Right renal pelvis (tissue), 4 donors: ENCODE measurements around the gene C11orf42. TPM values are rescaled to one million over a fixed set of nuclear protein-coding genes. Genes with fewer than 3 reads are reported as not detected.
"Not testable (repeated sequence)": the region's sequence is repeated elsewhere in the genome, so short reads cannot be mapped to it uniquely, and the experiment has no call there.

ENCODE experiments used
- DNase-seq, 4 donors: peaks; one replicate each; pipeline ENCODE4 v3.0.0-alpha.2; 2013; ENCODE audit warnings: low read depth in 4 of 4, low spot score in 3 of 4, missing footprints in 1 of 4
- polyA plus RNA-seq, 4 donors: library from polyadenylated mRNA; unstranded; fragments of 120-200 nt; gene quantifications; one replicate each; pipeline ENCODE4 v1.2.1, GENCODE V29; 2013; ENCODE audit not compliant: insufficient read length in 4 of 4

Gene C11orf42
- polyA plus RNA-seq, 4 donors, result 0.70 to 1.2 (median 0.84) TPM

DNA sequence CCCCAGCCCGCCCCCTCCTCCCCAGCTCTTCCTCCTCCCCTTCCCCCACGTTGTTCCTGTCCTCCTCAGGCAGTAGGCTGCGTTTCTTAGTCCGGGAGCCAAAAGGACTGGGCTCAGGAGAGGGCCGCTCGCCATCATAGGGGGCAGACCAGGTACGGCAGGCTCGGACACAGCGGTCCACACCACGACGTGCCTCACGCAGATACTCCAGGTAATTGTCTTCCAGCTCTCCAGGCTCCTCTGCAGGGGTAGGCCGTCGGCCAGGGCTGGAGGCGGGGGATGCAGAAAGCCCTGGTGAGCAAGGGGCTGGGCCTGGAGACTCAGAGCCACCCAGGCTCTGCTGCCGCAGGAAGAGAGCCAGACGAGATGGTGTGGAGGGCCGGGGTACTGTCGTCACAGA lies 12.4 kb downstream of the C11orf42 start:
- no peak for DNase-seq

DNA sequence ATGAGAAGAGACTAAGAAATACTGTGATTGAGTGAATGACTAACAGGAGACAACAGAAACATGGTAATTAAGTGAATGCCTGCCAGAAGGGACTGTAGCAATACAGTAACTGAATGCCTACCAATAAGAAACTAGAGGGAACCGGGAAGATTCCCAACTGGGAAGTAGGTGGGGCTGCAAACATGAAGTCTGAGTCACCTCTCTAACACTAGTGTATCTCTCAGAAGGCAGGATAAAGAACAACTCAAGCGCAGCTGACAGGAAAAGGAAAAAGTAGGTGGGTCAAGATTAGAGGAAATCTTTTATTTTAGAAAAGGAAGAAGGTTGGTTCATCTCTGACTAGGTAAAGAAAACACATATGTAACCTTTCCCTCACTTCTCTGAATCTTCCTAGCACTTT lies 14.0 kb downstream of the C11orf42 start:
- no peak for DNase-seq

DNA sequence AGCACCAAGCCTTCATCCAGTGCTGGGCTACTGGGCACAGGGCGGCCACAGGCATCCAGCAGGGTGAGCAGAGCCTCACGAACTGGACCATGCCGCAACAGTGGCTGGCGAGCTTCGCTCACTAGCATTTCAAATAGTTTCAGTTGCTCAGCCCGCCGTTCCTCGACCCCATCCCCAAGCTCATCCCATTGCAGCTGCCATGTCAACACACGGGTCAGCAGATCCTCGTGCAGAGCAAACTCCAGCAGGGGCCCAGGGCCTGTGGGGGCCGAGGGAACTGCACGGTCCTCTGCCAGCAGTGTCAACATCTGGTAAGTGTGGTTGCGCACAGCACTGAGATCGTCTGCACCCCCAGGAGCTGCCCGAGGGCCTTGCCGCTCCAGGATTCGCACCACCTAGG lies 18.5 kb downstream of the C11orf42 start:
- no peak for DNase-seq

DNA sequence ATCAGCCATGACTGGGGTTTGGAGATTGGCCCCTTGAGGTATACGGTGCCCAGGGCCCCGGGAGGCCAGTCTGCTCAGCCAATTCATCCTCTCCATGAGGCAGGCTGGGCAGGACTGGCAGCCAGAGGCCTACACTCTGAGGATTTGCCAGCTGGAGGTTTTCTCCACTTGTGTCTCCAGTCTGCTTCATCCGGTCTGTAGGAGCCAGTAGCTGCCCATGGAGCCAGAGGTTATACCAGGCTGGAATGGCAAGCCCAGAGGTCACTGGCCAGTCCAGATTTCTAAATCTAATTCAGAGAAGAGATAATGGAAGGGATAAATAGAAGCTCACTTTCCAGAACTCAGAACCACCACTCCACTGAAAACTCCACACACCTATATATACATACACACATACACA lies 19.1 kb downstream of the C11orf42 start:
- DNase-seq, result no peak

DNA sequence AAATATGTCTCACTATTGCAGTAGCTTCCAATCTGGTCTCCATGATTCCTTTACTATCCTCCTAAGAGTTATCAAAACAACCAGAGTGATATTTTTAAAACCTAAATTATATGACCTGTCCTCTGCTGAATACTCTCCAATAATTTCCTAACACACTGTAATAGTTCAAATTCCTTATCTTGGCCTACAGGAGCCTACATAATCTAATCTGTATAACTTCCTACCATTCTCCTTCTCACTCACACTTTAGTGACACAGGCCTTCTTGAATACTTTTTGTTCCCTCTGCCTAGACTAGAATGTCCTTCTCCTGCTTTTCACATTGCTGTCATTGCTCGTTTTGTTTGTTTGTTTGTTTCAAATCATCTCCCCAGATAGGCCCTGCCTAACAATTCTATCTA lies 19.7 kb downstream of the C11orf42 start:
- no peak for DNase-seq

DNA sequence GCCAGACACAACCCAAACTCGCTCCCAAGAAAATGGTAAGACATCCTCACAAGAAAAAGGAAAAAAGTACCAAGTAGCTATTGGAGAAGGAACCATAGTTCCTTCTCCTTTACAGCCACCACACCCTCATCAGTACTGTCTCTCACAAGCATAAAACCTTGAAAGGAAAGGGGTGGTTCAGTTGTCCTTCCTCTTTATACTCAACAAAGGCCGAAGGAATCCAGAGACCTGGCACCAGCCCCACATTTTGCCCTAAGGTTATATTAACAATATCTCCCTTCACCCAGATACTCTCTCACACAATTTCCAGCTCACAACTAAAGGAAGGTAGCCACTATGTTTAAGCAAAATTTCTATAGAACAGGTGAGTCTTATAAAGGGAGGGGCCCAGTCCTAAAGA lies 20.5 kb downstream of the C11orf42 start:
- DNase-seq, result no peak

DNA sequence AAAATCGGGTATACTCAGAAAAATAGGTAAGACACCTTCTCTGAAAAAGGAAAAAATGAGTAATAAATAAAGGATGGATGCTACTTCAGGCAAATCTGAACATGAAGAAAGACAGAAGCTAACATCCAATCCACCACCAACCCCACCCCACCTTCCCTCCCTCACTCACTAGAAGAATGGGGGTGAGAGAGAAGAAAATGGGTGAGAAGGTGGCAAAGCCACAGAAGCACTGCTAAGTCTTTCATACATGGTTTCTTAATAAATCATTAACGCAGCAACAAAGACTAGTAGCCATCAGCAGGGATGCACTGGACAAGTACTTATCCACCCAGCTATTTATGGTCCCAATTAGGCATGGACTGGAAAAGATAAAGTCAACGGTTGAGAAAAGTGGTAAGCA lies 23.2 kb downstream of the C11orf42 start:
- DNase-seq, result no peak

DNA sequence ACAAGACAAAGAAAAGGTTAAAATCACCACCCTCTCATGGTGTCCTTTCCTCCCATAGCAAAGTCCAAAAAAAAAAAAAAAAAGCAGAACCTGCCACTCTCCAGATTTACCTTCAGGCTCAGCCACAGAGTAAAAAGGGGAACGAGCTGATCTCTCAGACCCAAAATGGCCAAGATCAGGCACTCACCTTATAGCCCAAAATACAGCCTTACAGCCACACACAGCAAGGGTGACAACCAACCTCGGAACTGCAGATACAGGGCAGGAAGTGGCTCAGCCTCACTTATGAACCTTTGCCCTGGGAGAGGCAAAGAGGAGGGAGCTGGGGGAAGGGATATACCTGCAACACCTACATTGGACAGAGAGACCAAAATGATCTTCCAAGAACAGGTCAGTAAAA lies 24.6 kb downstream of the C11orf42 start:
- DNase-seq, result no peak

DNA sequence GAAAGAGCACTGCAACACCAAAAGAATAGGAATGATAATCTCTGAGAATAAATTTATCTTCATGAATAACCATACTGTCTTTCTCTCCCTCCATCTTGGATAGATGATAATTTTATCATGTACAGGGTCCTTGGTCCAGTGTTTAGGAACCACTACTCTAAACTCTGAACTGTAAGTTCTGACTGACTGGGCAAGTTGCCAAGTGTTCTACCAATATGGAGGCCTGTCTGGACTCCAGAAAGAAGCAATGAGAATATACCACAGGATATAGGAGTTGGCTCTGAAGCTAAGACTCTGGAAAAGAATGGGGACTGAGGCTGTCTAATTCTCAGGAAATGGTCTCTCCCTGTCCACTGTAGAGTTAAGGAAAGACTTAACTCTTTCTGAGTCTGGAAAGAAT lies 27.5 kb downstream of the C11orf42 start:
- DNase-seq, result no peak

DNA sequence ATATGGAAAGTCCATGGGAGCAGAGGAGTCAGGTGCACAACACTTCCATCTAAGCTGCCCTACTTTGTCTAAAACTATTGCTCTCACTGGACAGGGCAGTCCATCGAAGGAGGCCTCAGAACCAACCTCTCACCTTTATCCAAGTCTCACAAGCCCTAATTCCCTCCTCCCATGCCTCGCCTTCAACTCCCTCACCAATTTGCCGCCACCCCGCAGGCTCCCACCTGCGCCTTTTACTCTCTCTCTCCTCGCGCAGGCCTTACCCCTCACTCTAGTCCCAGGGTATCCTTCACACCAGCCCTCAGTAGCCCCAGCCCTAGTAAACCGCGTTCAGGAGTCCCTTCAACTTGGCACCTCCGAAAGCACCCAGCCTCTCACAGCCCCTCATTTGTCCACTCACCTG lies 28.6 kb downstream of the C11orf42 start:
- DNase-seq, result no peak

DNA sequence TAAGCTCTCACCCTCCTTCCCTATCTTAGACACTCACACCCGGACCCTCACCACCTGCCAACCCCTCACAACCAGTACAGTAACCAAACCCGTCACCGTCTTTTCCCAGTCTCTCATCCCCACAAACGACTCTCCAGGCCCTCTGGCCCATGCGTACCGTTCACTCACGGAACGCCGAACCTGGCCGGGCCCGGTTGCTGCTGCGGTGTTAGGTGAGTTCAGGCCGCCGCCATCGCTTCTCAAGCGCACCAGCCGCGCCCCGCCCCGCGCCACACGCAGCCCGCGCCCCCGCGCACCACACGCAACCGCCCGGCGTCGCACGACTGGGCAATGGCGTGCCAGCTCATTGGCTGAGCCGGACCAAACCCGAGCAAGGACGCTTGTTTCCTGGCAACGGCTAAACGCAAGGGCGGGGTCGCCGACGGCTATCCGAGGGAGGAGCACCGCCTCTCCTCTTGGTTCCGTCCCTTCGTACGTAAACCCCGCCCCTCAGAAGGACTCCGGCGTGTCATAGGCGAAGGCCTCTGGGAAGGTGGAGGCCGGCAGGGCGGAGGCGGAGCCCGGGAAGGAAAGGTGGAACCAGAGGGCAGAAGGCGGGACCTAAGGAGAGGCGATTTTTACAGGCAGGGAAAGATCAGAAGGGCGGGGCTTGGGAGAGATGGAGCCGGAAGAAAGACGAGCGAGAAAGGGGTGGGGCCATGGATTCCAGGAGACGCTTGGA lies 29.2 kb downstream of the C11orf42 start, which contains the start of gene FHIP1B:
Gene FHIP1B, minus strand, starts transcription at position 250 of the 721 bp plus-strand sequence. CDS start 10,120 bp downstream, outside the sequence.
- DNase-seq, result peak; percentile 96 to 99 (median 98)

DNA sequence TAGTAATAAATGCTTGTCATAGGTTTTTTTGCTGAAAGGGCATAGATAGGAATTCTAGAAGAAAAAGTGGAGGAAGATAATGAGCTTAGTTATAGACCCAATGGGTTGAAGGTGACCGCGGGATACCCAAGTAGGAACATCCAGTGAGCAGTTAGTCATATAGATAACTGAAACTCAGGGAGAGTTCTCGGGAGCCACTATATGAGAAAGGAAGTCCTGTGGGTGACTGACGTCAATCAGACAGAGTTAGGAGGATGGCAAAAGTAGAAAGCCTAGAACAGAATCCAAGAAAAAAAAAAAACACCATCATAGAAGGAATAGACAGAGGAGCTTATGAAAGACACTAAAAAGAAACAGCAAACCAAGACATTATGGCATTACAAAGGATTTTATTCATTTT lies 31.9 kb downstream of the C11orf42 start:
- no peak for DNase-seq

DNA sequence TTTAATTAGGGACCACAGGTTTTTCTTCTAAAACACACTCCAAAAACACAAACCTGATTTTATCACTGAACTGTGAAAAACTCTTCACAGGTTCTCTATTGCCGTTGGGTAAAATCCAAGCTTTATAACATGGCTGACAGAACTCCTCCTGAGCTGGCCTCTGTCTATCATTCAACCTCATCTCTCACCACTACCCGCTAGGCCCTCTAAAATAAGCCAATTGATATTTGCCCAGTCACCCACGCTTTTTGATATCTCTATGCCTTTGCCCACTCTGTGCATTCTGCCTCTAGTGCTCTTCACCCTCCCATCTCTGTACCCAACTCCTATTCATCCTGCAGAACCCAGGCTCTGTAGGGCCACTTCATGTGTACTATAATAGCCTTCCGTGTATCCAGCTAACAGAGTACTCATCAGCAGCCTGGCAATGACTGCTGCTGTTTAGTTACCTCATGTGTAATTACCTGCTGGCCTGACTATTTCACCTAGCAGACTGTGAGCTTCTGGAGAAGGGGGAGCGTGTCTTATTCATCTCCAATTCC lies 32.5 kb downstream of the C11orf42 start:
- no peak for DNase-seq

DNA sequence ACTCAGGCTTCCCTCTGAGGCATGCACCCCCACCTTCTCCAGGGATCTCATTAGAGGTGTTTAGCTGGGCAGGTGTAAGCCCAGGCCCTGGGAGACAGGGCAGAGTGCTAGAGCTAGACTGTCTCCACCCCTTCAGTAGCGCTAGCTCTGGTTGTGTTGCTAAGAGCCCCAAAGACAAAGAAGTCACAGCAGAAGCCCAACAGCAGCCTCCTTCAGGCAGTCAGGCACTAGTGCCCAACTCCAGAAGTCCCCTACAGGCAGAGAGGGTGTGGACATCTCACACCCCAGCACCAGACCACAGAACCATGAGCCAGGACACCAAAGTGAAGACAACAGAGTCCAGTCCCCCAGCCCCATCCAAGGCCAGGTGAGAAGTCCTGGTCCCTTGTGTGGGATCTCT lies 33.5 kb downstream of the C11orf42 start, which contains the start of gene CNGA4:
Gene CNGA4, plus strand, starts transcription at position 188 of the 400 bp plus-strand sequence. Its CDS starts 118 bp downstream, at position 306.
- no peak for DNase-seq

DNA sequence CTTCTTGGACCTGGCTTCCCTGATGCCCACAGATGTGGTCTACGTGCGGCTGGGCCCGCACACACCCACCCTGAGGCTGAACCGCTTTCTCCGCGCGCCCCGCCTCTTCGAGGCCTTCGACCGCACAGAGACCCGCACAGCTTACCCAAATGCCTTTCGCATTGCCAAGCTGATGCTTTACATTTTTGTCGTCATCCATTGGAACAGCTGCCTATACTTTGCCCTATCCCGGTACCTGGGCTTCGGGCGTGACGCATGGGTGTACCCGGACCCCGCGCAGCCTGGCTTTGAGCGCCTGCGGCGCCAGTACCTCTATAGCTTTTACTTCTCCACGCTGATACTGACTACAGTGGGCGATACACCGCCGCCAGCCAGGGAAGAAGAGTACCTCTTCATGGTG lies 34.8 kb downstream of the C11orf42 start:
- no peak for DNase-seq

DNA sequence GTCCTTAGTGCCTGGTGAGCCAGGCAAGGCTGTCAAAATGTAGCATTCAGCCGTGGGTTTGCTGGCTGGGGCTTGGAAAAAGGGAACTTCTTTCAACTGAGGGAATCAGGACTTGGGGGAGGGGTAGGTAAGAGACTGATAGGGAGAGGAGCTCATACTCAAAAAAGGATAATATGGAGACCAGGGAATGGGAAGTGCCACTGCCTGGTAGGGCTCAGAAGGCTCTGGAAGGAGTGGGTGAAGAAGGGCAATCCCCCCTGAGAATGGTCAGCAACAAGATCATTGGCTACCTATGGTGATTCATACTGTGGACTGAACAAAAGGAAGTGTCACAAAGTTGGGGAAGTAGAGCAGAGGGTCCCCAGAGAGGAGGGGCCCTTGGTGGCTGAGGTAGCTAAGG lies 35.4 kb downstream of the C11orf42 start:
- no peak for DNase-seq

DNA sequence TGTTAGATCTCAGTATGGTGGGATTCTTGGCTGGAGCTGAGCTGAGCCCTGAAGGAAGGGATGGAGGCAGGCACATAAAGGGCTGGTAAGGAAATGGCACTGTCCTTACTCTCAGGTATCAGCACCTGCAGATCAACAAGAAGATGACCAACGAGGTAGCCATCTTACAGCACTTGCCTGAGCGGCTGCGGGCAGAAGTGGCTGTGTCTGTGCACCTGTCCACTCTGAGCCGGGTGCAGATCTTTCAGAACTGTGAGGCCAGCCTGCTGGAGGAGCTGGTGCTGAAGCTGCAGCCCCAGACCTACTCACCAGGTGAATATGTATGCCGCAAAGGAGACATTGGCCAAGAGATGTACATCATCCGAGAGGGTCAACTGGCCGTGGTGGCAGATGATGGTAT lies 36.0 kb downstream of the C11orf42 start:
- no peak for DNase-seq

DNA sequence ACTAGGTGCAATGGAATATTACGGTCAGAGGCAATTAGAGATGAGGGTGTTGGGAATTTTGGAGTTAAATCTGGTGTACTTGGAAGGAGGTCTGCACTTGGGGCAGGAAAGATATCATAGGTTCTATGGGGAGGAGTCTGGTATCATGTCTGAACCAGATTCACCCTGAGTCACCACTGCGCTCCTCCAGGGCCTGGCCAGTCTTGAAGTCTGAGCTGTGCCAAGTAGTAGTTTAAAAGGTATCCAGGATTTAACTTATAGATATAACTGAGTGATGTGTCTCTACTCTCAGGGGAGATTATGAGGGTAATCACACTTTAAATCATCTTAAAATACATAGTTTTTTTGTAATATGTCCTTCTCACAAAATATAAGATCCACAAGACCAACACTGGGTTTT lies 40.2 kb downstream of the C11orf42 start:
- no peak for DNase-seq

DNA sequence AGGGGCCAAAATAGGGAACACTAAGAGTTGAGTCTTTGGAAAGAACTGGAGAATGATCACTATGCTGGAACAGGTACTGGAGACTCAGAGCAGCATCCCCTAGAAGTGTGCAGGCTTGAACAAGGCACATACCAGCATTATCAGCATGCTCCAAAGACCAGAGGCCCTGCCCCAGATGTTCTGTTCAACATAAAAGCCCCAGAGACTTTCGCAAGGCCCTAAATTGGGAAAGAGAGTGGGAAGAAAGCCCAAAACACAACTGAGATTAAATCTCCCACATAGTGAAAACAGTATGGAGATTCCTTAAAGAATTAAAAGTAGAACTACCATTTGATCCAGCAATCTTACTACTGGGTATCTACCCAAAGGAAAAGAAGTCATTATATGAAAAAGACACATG lies 42.9 kb downstream of the C11orf42 start:
- no peak for DNase-seq

DNA sequence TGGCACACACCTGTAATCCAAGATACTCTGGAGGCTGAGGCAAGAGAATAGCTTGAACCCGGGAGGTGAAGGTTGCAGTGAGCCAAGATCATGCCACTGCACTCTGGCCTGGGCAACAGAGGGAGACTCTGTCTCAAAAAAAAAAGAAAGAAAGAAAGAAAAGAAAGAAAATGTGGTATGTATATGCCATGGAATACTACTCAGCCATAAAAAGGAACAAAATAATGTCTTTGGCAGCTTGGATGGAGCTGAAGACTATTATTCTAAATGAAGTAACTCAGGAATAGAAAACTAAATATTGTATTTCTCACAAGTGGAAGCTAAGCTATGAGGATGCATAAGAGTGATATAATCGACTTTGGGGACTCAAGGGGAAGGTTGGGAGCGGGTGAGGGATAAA lies 43.5 kb downstream of the C11orf42 start:
- not testable (repeated sequence) for DNase-seq

DNA sequence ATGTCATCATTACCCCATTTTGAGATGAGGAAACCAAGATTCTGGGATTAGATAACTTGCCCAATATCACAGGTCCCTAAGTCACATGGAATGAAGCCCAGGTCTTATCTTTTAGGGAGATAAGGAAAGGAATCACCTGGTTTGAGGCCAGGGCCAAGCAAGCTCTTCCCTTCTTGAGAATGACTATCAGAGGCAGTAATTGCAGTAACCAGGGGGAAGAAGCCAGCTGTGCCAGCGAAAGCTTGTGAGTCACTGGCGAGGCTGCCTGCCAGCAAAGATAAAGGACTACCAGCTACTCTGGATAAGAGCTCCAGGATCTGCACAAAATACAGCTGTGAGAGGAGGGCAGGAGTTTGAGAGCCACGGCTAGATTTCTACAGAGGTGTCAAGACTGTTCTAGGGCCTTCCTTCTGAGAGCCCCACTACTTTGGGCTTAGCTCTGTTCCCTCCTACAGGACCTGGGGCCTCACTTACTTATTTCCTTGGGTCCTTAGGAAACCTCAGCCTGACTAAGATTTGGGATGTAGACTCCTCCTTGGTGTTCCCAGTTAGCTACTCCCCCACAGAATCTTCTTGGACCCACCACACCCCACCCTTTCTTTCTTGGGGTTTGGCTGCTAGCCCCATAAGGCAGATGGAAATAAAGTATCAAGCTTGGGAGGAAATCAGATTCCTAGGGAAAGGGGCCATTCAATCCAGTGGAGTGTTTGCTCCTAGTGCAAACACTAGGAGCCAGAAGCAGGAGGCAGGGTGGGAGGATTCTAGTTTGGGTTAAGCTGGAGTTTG lies 44.6 kb downstream of the C11orf42 start:
- no peak for DNase-seq
